Endothelial cell of umbilical vein (primary cell): ENCODE measurements around the gene MPDZ. TPM values are rescaled to one million over a fixed set of nuclear protein-coding genes. Genes with fewer than 3 reads are reported as not detected.

Source experiments
- BruUV-seq: library from RNA; stranded (reverse); fragments of 400-500 nt; replicated peaks from 2 replicates; lab custom pipeline; 2021; lab: Mats Ljungman, UMichigan
- CTCF ChIA-PET: fragments of 300-600, 350-600 bp; sonication (Branson Sonifier 250); formaldehyde crosslinking; loops from one replicate; lab custom pipeline; 2021; ENCODE audit warnings: antibody characterized with exemption, inconsistent platforms; lab: Charles Lee
- POLR2A ChIA-PET: fragments of 300-600, 350-600 bp; sonication (Branson Sonifier 250); formaldehyde crosslinking; loops from one replicate; lab custom pipeline; 2021; ENCODE audit warnings: antibody characterized with exemption, inconsistent platforms; lab: Charles Lee
- DNase-seq: peaks from one replicate; pipeline ENCODE4 v3.0.0-alpha.2; 2011; ENCODE audit warnings: low read depth, low spot score
- FAIRE-seq: peaks from 2 replicates; lab custom pipeline; 2011; peaks lifted over from hg19 to GRCh38; lab: Jason Lieb, UNC
- H2AFZ ChIP-seq: 2 replicates; pipeline ENCODE4 v1.6.0; 2012; ENCODE audit warnings: low read depth, low read length, control low read depth, inconsistent platforms
- H3K27ac ChIP-seq: 2 replicates; pipeline ENCODE4 v1.5.1; 2011; ENCODE audit warnings: low read depth, mild to moderate bottlenecking, control low read depth, low read length, moderate library complexity; ENCODE audit not compliant: insufficient read depth
- H3K27me3 ChIP-seq, 2 experiments: 2 replicates each; pipeline versions ENCODE4 v1.6.0 to v1.6.1; 2011; ENCODE audit warnings: low read length in 2 of 2, mixed read lengths in 1 of 2; ENCODE audit not compliant: control insufficient read depth in 2 of 2, insufficient read depth in 2 of 2
- H3K36me3 ChIP-seq, 2 experiments: 2 replicates in 1 of 2; 3 replicates in 1 of 2; pipeline ENCODE4 v1.5.1; 2011; ENCODE audit warnings: low read length in 2 of 2, mild to moderate bottlenecking in 1 of 2, moderate library complexity in 1 of 2; ENCODE audit not compliant: control insufficient read depth in 2 of 2, insufficient read depth in 2 of 2; ENCODE audit errors: extremely low read depth in 1 of 2
- H3K4me1 ChIP-seq: 3 replicates; pipeline ENCODE4 v1.5.1; 2011; ENCODE audit warnings: mild to moderate bottlenecking, low read length; ENCODE audit not compliant: control insufficient read depth, insufficient read depth; ENCODE audit errors: extremely low read depth
- H3K4me2 ChIP-seq: 2 replicates; pipeline ENCODE4 v1.6.1; 2011; ENCODE audit warnings: low read length, control low read depth, mixed read lengths; ENCODE audit not compliant: insufficient read depth
- H3K4me3 ChIP-seq, 3 experiments: fragments of 200-600 bp in 1 of 3; sonication (generic), shearing (Covaris generic) in 1 of 3; replicated peaks in 1 of 3; 2 replicates each; pipeline ENCODE4 v1.5.1; 2011 to 2016; ENCODE audit warnings: control low read depth in 3 of 3, low read length in 3 of 3, mild to moderate bottlenecking in 2 of 3, inconsistent platforms in 1 of 3, low read depth in 1 of 3, moderate library complexity in 1 of 3; ENCODE audit not compliant: insufficient read depth in 1 of 3
- H3K79me2 ChIP-seq: 2 replicates; pipeline ENCODE4 v1.6.0; 2012; ENCODE audit warnings: low read length, inconsistent platforms; ENCODE audit not compliant: control insufficient read depth, insufficient read depth
- H3K9ac ChIP-seq: replicated peaks from 2 replicates; pipeline ENCODE3; 2011; ENCODE audit warnings: low read length, control low read depth; ENCODE audit not compliant: insufficient read depth; ENCODE audit errors: extremely low read depth
- H3K9me1 ChIP-seq: replicated peaks from 3 replicates; pipeline ENCODE4 v1.6.0; 2011; ENCODE audit warnings: mild to moderate bottlenecking, low read length; ENCODE audit not compliant: control insufficient read depth, insufficient read depth; ENCODE audit errors: extremely low read depth
- H3K9me3 ChIP-seq: replicated peaks from 2 replicates; pipeline ENCODE4 v1.5.1; 2012; ENCODE audit warnings: low read length, inconsistent platforms; ENCODE audit not compliant: control insufficient read depth, insufficient read depth
- H4K20me1 ChIP-seq: replicated peaks from 2 replicates; pipeline ENCODE3; 2011; ENCODE audit warnings: mild to moderate bottlenecking, low read length; ENCODE audit not compliant: control insufficient read depth, insufficient read depth; ENCODE audit errors: extremely low read depth
- CTCF ChIP-seq, 2 donors: IDR thresholded peaks; 1 replicate in 1 of 2; 2 replicates in 1 of 2; pipeline ENCODE4 v1.5.1; 2011; ENCODE audit warnings: low read length in 2 of 2, mild to moderate bottlenecking in 2 of 2, moderate library complexity in 2 of 2, control low read depth in 1 of 2, inconsistent platforms in 1 of 2, low read depth in 1 of 2; ENCODE audit not compliant: insufficient read depth in 1 of 2; ENCODE audit errors: extremely low read depth in 1 of 2
- EZH2 ChIP-seq: IDR thresholded peaks from 2 replicates; pipeline ENCODE4 v1.6.1; 2012; ENCODE audit warnings: borderline replicate concordance, low read depth, mild to moderate bottlenecking, moderate library complexity, low read length, inconsistent platforms; ENCODE audit not compliant: severe bottlenecking
- FOS ChIP-seq: IDR thresholded peaks from 2 replicates; pipeline ENCODE4 v1.6.1; 2011; ENCODE audit warnings: mild to moderate bottlenecking, low read length, moderate library complexity, borderline replicate concordance; ENCODE audit not compliant: insufficient read depth
- GATA2 ChIP-seq: IDR thresholded peaks from 2 replicates; pipeline ENCODE4 v1.7.0; 2011; ENCODE audit warnings: low read depth, mild to moderate bottlenecking, moderate library complexity, mixed read lengths, low read length; ENCODE audit not compliant: insufficient read length, insufficient read depth
- JUN ChIP-seq: IDR thresholded peaks from 2 replicates; pipeline ENCODE4 v1.6.1; 2011; ENCODE audit warnings: borderline replicate concordance, low read depth; ENCODE audit not compliant: insufficient read length, insufficient read depth
- MAX ChIP-seq: IDR thresholded peaks from 2 replicates; pipeline ENCODE4 v1.6.1; 2011; ENCODE audit not compliant: insufficient read depth, insufficient read length
- MYC ChIP-seq: IDR thresholded peaks from one replicate; pipeline ENCODE4 v1.6.1; 2011; ENCODE audit warnings: mild to moderate bottlenecking, low read depth, low read length
- POLR2A ChIP-seq: IDR thresholded peaks from 2 replicates; pipeline ENCODE4 v1.6.1; 2012; ENCODE audit warnings: low read depth, mild to moderate bottlenecking, control low read depth, low read length
- POLR2AphosphoS5 ChIP-seq: IDR thresholded peaks from 2 replicates; pipeline ENCODE4 v1.6.1; 2012; ENCODE audit warnings: low read depth, mild to moderate bottlenecking, control low read depth, low read length, moderate library complexity; ENCODE audit not compliant: insufficient read depth
- dilution Hi-C: fragments of 300-500 bp; cut with MboI; formaldehyde crosslinking; loops from one replicate; pipeline ENCODE4 v1.15.0; 2019; ENCODE audit warnings: low sequenced_read_pairs; ENCODE audit not compliant: extremely low pct_ligation_motif_present
- intact Hi-C: fragments of 100-400 bp; cut with micrococcal nuclease; formaldehyde crosslinking; loops from one replicate; pipeline ENCODE4 v1.10.0; 2022
- polyA plus RNA-seq, 4 experiments: library from polyadenylated mRNA; depleted of rRNA in 3 of 4; stranded (reverse) in 3 of 4; unstranded in 1 of 4; fragments of >200 nt; gene quantifications; 2 replicates each; pipeline versions ENCODE4 v1.2.1 to v1.2.3, GENCODE V29; 2011 to 2012; ENCODE audit warnings: missing spikeins in 1 of 4
- total RNA-seq: library from RNA; stranded (reverse); gene quantifications from 2 replicates; pipeline ENCODE4 v1.2.3, GENCODE V29; 2021

MPDZ gene
- total and polyA plus RNA-seq, 2 donors (not counting 3 experiments of a cell fraction or from before 2014, with no cell fraction given): 22.3 to 54.4 TPM

- H3K79me2 ChIP-seq: no peaks in the 10 kb centered on the region
Observed at GRCh38 chr9:13174906-13175639, 104.4 kb downstream of the MPDZ start.

More at GRCh38 chr9:13174906-13175639, 104.4 kb downstream of the MPDZ start:
- dilution Hi-C loops: no loop called here
- Histone ChIP-seq H3K36me3 (peaks cover 0 to 7% of the 10 kb centered on the region in 2 experiments), H3K27ac (no peak overlapping the region), H3K9me1 (no peaks in the 10 kb centered on the region), H3K4me1 (no peaks in the 10 kb centered on the region), H3K4me3 (no peak overlapping the region), H3K27me3 (no peaks in the 10 kb centered on the region), H3K9me3 (no peaks in the 10 kb centered on the region), H3K9ac (no peak overlapping the region), H3K4me2 (no peak overlapping the region), H2AFZ (no peak overlapping the region), H4K20me1 (no peaks in the 10 kb centered on the region)
- intact Hi-C loops: no loop called here
- DNase-seq: no peak
- POLR2A ChIA-PET: no interaction called here
- CTCF ChIA-PET: interaction anchor here (1.1 kb wide), 1 partner anchor 10 kb away, joined by 3 read pairs; no protein-coding TSS in a partner anchor
- no peak for FAIRE-seq
- no peak for TF ChIP-seq GATA2
- no peak for TF ChIP-seq EZH2
- TF ChIP-seq CTCF (IDR thresholded peaks at IDR 0.05; ENCODE audit: extremely low read depth in 1 of 2, insufficient read depth in 1 of 2, low read depth in 1 of 2, low read length in 2 of 2): no peak
- no peak for TF ChIP-seq MAX
- no peak for TF ChIP-seq FOS
- TF ChIP-seq JUN: no peak
- no peak for TF ChIP-seq MYC
- TF ChIP-seq POLR2AphosphoS5: no peak
- no peak for TF ChIP-seq POLR2A
- BruUV-seq: no TSS peak
